GM18870 (cell line): ENCODE results near the gene RNF187.

Experiments used
- ATAC-seq: cut with Tn5 transposase; IDR thresholded peaks from one replicate; pipeline ENCODE4 v1.9.1; 2021; ENCODE audit warnings: moderate library complexity; ENCODE audit not compliant: unreplicated experiment

The RNF187 gene

DNA sequence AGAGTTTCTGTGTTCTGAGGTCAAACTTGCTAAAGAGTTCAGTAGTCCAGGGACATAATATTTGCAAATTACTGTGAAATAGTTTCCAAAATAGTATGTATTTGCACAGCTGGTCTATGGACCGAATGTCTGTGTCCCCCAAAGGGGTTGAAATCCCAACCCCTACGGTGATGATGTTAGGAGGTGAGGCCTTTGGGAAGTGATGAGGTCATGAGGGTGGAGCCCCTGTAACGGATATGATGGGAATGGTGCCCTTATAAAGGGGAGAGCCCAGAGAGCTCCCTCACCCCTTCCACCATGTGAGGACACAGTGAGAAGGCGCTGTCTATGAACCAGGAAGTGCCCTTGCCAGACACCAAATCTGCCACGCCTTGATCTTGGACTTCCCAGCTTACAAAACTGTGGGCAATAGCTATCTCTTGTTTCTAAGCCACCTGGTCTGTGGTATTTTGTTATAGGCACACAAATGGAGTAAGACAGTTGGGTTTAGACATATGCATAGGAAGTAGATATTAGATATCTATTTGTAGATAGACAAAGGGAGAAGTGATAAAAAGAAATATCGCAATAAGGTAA is 21.7 kb downstream of the RNF187 start:
- ATAC-seq, result no peak

- no peak for ATAC-seq
These were observed 23.1 kb downstream of the RNF187 start for GRCh38 chr1:228510101-228510802.

- ATAC-seq, result no peak
These were observed 23.7 kb downstream of the RNF187 start for GRCh38 chr1:228510803-228511413.

DNA sequence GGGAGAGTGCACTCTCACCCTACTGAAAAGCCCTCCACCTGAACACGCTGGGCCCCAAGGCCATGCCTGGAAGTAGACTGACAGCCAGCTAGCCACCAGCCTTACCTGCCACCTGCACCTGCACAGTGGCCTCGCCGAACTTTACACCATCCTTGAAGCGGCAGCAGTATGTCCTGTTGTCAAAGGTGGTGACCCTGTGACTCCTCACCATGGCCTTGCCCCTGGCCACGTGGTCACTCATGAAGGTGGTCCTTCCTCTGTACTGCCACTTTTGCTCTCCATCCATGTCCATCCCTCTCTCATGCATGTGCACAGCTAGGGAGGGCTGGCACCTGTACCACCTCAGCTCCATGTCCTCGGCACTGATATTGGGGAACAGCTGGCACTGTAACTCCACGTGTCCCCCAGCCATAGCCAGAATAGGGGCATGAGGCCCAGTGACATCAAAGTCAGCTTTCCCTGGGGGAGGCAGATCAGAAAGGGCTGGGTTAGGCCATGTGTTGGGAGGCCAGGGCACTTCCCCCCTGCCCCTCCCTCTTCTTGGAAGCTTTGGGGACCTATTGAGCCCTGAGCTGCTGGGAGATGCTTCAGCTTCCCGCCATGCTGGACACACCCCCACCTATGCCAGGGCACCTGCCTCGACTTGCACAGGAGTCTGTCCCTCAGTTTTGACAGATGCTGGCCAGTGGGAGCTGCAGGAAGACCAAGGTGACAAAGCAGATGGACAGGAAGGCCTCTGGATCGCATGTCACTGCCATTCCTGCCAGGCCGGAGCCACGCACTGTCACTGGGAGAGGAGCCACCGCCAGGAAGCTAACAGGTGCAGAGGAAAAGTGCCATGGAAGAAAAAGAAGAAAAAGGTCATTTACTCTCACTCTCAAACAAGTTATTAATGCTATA is 24.6 kb downstream of the RNF187 start:
- ATAC-seq, result no peak

DNA sequence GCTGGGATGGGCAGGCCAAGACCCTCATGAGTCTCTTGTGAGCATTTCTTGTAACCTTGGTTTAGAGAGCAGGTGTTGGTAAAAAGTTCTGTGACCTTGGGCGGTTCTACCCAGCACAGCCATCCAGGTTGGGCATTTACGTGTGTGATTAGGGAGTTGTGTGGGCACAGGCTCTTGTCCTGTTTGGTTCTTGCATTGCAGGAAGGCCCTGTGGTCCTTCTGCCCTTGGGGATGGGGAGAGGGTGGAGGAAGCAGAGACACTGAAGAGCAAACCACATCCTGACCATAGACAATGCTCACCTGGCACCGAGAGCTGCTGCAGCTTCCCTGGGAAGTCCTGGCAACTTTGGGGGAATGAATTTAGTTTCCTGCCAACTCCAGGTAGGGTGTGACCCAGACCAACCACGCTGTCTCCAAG is 25.6 kb downstream of the RNF187 start:
- ATAC-seq, result no peak

DNA sequence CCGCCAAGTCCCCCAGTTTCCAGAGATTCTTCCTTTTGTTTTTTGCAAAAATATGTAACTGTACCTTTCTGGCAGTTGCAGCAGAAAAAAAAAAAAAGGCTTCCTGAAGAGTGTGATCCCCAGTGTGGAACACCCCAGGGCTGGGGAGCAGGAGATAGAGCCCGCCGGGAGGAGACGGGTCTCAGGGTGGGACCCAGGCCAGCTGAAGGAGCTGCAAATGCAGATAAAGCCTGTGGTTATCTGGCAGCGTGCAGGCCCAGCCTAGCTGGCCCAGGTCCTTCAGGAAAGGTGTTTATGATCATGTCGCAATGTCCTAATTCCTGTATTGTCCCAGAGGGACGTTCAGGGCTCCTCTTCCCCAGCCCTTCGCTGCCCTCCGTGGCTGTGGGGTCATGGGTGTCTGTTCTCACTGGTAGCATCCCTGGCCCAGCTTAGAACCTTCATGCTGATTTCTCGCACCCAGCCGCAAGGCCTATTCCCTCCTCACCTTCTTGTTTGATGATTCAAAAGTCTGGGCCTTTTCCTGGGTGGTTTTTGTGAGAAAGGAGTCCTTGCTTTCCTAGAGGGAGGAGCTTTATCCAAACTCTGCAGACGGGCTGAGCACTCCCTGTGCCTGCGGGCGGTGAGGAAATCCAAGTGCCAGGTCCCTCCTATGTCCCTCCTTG is 26.2 kb downstream of the RNF187 start:
- ATAC-seq, result no peak

- no peak for ATAC-seq
These were observed 27.2 kb downstream of the RNF187 start for GRCh38 chr1:228514421-228514820.

GRCh38 chr1:228515200-228515834 is 28.1 kb downstream of the RNF187 start:
- no peak for ATAC-seq

DNA sequence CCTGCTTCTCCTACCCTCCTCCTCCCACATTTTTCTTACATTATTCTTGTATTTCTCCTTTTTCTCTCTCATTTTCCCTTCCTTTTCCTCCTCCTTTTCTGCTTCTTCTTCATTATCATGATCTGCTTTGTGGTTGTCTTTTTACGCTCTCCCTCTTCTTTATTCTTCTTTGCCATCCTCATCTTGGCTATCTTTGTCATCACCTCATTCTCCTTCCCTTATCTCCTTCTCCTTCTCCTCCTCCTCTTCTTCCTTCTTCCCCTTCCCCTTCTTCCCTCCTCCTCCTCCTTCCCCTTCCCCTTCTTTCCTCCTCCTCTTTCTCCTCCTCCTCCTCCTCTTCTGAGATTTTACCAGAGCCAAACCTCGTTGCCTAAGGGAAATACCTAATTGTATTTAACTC is 30.5 kb downstream of the RNF187 start:
- ATAC-seq, result no peak

DNA sequence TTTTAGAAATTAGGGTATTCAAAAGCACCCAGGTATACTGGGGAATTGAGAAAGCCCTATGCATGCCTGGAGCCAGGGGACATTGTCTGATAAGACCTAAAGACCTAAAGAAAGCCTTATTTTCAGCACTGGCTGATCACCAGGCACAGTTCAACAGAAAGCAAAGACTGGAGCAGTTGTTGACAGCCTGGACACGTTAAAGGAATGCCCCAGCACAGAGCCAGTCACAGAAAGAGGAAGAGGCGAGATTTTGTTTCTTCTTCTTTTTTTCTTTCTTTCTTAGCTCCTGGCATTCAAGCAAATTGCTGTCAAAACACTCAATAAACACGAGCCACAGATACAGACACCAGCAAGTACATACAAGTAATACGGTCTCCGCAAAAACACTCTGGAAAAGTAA is 40.4 kb downstream of the RNF187 start:
- no peak for ATAC-seq

- no peak for ATAC-seq
These were observed 41.4 kb downstream of the RNF187 start for GRCh38 chr1:228528612-228529011.

GRCh38 chr1:228530086-228530758 is 43.0 kb downstream of the RNF187 start:
- ATAC-seq, result no peak

GRCh38 chr1:228530951-228531731 is 44.0 kb downstream of the RNF187 start:
- ATAC-seq, result no peak

- ATAC-seq, result no peak
These were observed 51.6 kb downstream of the RNF187 start for GRCh38 chr1:228538831-228539230.

DNA sequence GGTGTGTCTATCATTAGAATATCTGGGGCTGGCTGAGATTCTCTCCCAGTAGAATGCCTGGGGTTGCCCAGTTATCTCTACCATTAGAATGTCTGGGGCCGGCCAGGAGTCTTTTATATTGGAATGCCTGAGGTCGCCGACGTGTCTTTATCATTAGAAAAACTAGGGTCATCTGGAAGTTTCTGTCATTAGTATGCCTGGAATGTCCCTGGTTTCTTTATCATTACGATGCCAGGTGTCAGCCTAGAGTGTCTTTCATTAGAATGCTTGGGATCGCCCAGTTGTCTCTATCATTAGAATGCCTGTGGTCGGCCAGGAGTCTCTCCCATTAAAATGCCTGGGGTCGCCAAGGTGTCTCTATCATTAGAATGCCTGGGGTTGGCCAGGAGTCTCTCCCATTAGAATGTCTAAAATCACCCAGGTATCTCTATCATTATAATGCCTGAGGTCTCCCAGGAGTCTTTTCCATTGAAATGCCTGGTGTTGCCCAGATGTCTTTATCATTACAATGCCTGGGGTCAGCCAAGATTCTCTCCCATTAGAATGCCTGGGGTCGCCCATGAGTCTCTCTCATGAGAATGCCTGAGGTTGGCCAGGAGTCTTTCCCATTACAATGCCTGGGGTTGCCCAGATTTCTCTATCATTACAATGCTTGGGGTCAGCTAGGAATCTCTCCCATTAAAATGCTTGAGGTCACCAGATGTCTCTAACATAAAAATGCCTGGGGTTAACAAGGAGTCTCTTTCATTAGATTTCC is 53.2 kb downstream of the RNF187 start:
- no peak for ATAC-seq

GRCh38 chr1:228541725-228542124 is 54.5 kb downstream of the RNF187 start:
- ATAC-seq, result no peak

DNA sequence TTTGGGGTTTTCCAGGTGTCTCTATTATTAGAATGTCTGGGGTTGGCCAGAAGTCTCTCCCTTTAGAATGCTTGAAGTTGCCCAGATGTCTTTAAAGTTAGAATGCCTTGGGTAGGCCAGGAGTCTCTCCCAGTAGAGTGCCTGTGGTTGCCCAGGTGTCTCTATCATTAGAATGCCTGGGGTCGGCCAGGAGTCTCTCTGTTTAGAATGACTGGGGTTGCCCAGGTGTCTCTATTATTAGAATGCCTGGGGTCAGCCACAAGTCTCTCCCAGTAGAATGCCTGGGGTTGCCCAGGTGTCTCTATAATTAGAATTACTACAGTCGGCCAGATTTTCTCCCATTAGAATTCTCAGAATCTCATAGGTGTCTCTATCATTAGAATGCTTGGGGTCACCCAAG is 55.2 kb downstream of the RNF187 start:
- no peak for ATAC-seq

DNA sequence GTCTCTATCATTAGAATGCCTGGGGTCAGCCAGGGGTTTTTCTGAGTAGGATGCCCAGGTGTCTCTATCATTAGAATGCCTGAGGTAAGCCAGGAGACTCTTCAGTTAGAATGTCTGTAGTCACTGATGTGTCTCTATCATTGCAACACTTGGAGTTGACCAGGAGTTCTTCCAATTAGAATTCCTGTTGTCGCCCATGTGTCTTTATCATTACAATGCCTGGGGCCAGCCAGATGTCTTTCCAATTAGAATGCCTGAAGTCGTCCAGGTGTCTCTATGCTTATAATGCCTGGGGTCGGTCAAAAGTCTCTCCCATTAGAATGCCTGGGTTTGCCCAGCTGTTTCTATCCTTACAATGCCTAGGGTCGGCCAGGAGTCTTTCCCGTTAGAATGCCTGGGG is 55.8 kb downstream of the RNF187 start:
- ATAC-seq, result no peak
